ENCODE results near the gene QPCT. TPM values are rescaled to one million over a fixed set of nuclear protein-coding genes. Genes with fewer than 3 reads are reported as not detected.

Gene QPCT
- polyA plus RNA-seq, 1 of the 3 experiments (the other 2 are of a cell fraction): 0.12 TPM

DNA sequence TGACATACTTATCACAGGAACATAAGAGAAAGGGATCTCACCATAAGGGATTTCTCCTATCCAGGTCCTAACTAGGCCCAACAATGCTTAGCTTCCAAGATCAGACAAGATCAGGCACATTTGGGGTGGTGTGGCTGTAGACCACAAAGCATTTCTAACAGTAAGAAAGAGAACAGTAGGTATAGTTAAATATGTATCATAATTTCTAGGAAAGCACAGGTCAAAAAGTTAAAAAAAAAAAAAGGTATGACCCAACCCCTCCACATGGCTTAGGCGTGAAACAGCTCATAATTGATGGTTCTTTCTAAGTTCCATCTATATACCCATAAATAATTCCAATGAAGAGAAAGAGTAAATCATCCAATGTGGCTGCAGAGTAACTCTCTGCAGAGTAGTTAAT lies 26.7 kb upstream of the QPCT start:
- 95% methylated on average over 1 of the region's 1 CpG for WGBS (ENCODE audit: low lambda C conversion rate)

DNA sequence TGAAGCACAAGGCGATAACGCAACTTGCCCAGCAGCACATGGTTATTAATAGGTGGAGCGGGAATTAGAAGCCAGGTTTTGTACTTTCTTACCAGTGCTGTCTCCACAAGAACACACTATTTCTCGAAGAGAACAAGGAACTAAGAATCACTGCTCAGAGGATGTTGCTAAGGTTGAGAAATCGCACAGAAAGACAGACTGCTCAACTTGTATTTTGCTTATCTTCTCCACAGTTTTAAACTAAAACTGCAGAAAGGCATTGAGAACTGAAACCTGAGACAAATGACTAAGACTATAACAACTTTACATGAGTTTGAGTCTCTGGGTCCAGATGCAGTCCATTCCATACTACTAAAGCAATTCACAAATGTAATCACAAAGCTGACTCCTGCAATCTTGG lies 26.0 kb upstream of the QPCT start:
- Histone ChIP-seq H3F3A (replicated peaks; ENCODE audit: insufficient read depth) (peaks cover 10% of the 10 kb centered on the region), H3K4me1 (ENCODE audit: control insufficient read depth in 1 of 2, insufficient read depth in 2 of 2, low read depth in 1 of 2, low read length in 1 of 2) (peaks cover 21 to 46% of the 10 kb centered on the region in 2 experiments; a peak in 3 of 4 replicates), H2AFZ (ENCODE audit: low read depth) (no peak overlapping the region), H4K20me1 (ENCODE audit: insufficient read depth) (peaks cover 55% of the 10 kb centered on the region), H3K27ac (ENCODE audit: low read depth in 2 of 2, low read length in 1 of 2) (peak overlapping the region; percentile 11 to 44), H3K4me2 (no peak overlapping the region), H3K4me3 (ENCODE audit: low read depth in 2 of 2, low read length in 1 of 2) (no peak overlapping the region), H3K9me3 (no peaks in the 10 kb centered on the region), H3K36me3 (replicated peaks in 1 of 2; ENCODE audit: control insufficient read depth in 1 of 2, insufficient read depth in 2 of 2, low read length in 1 of 2) (peaks cover 40 to 43% of the 10 kb centered on the region in 2 experiments), H3K9me2 (no peaks in the 10 kb centered on the region), H3K9ac (no peak overlapping the region), H3K79me2 (ENCODE audit: insufficient read depth) (peaks cover 98% of the 10 kb centered on the region), H3K27me3 (ENCODE audit: insufficient read depth) (no peaks in the 10 kb centered on the region)
- ChIA-PET POLR2A (no interaction called here), CTCF (interaction anchor here (0.6 to 2.1 kb wide), 6 partner anchors 17 to 514 kb away, joined by 3 to 5 read pairs (median 4); no protein-coding TSS in a partner anchor)
- TF ChIP-seq FOSL2 (IDR thresholded peaks at IDR 0.05; ENCODE audit: borderline replicate concordance, low read depth): peak; percentile 54; the same call in 1 of the 2 replicates
- peak; percentile 30; the same call in 1 of the 2 replicates for TF ChIP-seq TCF12 (IDR thresholded peaks at IDR 0.05)
- TF ChIP-seq JUND (IDR thresholded peaks at IDR 0.05): peak; percentile 53
- TF ChIP-seq YY1 (IDR thresholded peaks at IDR 0.05; ENCODE audit: low read depth): no peak
- DNase-seq: no peak
- 94% methylated on average over 5 of the region's 5 CpGs for WGBS (ENCODE audit: low lambda C conversion rate)

More for the DNA sequence above, 26.7 kb upstream of the QPCT start:
- TF ChIP-seq, protein P1, sequence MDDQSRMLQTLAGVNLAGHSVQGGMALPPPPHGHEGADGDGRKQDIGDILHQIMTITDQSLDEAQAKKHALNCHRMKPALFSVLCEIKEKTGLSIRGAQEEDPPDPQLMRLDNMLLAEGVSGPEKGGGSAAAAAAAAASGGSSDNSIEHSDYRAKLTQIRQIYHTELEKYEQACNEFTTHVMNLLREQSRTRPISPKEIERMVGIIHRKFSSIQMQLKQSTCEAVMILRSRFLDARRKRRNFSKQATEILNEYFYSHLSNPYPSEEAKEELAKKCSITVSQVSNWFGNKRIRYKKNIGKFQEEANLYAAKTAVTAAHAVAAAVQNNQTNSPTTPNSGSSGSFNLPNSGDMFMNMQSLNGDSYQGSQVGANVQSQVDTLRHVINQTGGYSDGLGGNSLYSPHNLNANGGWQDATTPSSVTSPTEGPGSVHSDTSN (IDR thresholded peaks at IDR 0.05): no peak
- no peak for TF ChIP-seq FOSL2 (IDR thresholded peaks at IDR 0.05; ENCODE audit: borderline replicate concordance, low read depth)
- no peak for TF ChIP-seq ELF1 (IDR thresholded peaks at IDR 0.05)
- no peak for TF ChIP-seq FOXM1 (IDR thresholded peaks at IDR 0.05; ENCODE audit: low read depth)
- no peak for TF ChIP-seq SMC3 (IDR thresholded peaks at IDR 0.05; ENCODE audit: low read depth, low read length)
- TF ChIP-seq, protein P2, sequence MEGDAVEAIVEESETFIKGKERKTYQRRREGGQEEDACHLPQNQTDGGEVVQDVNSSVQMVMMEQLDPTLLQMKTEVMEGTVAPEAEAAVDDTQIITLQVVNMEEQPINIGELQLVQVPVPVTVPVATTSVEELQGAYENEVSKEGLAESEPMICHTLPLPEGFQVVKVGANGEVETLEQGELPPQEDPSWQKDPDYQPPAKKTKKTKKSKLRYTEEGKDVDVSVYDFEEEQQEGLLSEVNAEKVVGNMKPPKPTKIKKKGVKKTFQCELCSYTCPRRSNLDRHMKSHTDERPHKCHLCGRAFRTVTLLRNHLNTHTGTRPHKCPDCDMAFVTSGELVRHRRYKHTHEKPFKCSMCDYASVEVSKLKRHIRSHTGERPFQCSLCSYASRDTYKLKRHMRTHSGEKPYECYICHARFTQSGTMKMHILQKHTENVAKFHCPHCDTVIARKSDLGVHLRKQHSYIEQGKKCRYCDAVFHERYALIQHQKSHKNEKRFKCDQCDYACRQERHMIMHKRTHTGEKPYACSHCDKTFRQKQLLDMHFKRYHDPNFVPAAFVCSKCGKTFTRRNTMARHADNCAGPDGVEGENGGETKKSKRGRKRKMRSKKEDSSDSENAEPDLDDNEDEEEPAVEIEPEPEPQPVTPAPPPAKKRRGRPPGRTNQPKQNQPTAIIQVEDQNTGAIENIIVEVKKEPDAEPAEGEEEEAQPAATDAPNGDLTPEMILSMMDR (IDR thresholded peaks at IDR 0.05): no peak
- peaks cover 3% of the 10 kb centered on the region for H3F3A ChIP-seq (replicated peaks; ENCODE audit: insufficient read depth)
- H3K4me1 ChIP-seq (ENCODE audit: control insufficient read depth in 1 of 2, insufficient read depth in 2 of 2, low read depth in 1 of 2, low read length in 1 of 2): peaks cover 20 to 39% of the 10 kb centered on the region in 2 experiments; a peak in 3 of 4 replicates
- H4K20me1 ChIP-seq (ENCODE audit: insufficient read depth): peaks cover 50% of the 10 kb centered on the region
- H3K9ac ChIP-seq: no peak overlapping the region
- no peak overlapping the region; a peak in 1 of 4 replicates for H3K27ac ChIP-seq (ENCODE audit: low read depth in 2 of 2, low read length in 1 of 2)
- peaks cover 46 to 47% of the 10 kb centered on the region in 2 experiments for H3K36me3 ChIP-seq (replicated peaks in 1 of 2; ENCODE audit: control insufficient read depth in 1 of 2, insufficient read depth in 2 of 2, low read length in 1 of 2)
- peaks cover 98% of the 10 kb centered on the region for H3K79me2 ChIP-seq (ENCODE audit: insufficient read depth)
- H2AFZ ChIP-seq (ENCODE audit: low read depth): no peak overlapping the region
- no peak overlapping the region for H3K4me2 ChIP-seq
- no peaks in the 10 kb centered on the region for H3K9me3 ChIP-seq
- POLR2A ChIA-PET: no interaction called here
- DNase-seq: no peak
- H3K27me3 ChIP-seq (ENCODE audit: insufficient read depth): no peaks in the 10 kb centered on the region
- H3K4me3 ChIP-seq (ENCODE audit: low read depth in 2 of 2, low read length in 1 of 2): no peak overlapping the region
- H3K9me2 ChIP-seq: no peaks in the 10 kb centered on the region
- CTCF ChIA-PET: interaction anchor here (0.7 to 2.1 kb wide), 5 partner anchors 13 to 515 kb away, joined by 3 to 5 read pairs (median 4); no protein-coding TSS in a partner anchor

Data from SK-N-SH (cell line).